GM19463 (cell line): ENCODE data around the gene MRGPRD.

Source experiments
- ATAC-seq: cut with Tn5 transposase; IDR thresholded peaks from one replicate; pipeline ENCODE4 v1.9.1; 2021; ENCODE audit warnings: mild to moderate bottlenecking, moderate library complexity; ENCODE audit not compliant: unreplicated experiment

MRGPRD gene

DNA sequence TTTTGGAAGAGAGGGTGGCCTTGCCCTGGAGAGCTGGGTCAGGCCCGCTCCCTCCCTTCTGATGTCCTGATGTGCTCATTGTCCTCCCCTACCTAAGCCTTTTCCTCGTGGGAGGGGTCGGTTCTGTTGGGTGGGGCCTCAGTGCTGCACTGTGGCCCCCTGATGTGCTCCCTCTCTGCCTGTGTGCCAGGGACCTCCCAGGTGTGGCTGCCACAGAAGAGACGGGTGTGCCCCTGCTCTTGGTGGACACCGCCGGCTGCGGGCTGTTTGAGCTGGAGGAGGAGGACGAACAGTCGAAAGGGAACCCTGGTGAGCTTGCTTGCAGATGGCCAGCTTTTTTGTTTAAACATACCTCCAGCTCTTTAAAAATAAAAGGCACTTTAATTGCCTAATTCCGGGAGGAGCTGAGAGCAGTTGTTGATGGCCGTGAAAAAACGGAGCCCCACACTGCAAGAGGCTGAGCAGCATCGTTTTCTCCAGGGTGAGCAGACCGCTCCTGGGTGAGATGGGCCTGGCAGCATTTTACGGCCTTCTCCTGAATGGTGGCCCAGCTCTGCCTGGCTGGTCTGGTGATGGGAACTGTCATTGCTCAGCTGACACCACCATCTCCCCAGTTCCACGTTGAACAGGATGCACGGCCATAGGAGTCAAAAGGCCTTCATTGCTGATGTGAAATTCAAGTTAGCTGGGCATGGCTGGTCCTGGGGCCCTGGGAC lies 47.0 kb downstream of the MRGPRD start:
- no peak for ATAC-seq

DNA sequence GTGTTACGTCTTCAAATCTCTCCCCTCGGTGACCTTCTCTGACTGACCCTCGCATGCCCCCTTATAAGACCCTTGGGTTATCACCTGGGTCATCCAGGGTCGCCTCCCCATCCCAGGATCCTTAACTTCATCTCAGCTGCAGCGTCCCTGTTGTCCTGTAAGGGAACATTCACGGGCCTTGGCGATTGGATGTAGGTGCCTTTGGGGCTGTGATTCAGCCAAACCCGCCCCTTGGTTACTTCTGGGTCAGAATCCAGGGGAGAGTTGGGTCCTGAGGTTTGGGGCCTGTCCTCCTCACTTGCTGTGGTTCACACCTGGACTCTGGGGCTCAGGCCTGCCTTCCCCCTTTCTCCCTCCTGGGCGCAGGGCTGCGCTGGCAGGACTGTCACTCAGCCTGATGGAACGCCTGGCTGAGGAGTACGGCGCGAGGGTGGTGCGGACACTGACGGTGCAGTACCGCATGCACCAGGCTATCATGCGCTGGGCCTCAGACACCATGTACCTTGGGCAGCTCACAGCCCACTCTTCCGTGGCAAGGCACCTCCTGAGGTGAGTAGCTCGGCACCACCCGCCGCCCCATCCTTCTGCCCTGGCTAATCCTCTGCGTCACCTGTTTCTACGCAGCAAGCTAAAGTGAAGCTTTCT lies 47.7 kb downstream of the MRGPRD start:
- no peak for ATAC-seq

GRCh38 chr11:68932358-68932757 lies 48.4 kb downstream of the MRGPRD start:
- no peak for ATAC-seq

GRCh38 chr11:68931911-68932310 lies 48.9 kb downstream of the MRGPRD start:
- no peak for ATAC-seq

GRCh38 chr11:68930991-68931855 lies 49.6 kb downstream of the MRGPRD start:
- no peak for ATAC-seq
